ENCODE measurements around the gene RABL6.
"Not testable (repeated sequence)": the region's sequence is repeated elsewhere in the genome, so short reads cannot be mapped to it uniquely, and the experiment has no call there.

The RABL6 gene

DNA sequence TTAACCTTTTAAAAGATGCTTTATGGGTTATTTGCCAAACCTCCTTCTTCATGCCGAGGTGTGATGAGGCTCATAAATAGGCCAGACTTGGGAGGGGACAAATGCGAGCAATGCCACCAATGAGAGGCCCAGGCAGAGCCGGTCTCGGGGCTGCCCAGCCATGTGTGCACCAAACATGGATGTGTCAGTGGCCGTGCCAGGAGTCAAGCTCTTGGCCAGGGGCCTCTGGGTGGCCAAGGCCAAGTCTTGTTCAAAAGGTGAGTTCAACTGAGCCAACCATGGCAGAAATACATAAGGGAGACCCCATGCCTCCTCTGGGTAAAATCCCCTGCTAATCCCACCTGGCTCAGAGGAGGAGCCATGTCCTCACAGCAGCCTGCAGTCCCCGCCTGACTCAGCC, 32.6 kb upstream of the RABL6 start:
- no peak for DNase-seq

DNA sequence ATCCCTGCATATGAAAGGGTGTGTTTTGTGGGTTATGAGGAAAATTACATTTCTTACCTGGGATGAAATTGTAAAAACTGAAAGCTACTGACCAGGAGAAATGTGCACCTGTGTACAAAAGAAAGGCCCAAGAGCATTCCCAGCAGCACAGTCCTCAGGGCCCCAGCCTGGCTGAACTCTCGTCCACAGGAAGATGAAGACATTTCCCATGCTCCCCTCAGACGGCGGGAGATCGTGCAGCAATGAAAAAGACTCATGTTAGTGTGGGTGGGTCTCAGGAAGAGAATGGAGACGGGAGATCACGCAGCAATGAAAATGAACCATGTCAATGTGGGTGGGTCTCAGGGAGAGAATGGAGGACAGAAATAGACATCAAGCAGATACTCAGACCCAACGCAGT, 30.8 kb upstream of the RABL6 start:
- DNase-seq, result no peak

DNA sequence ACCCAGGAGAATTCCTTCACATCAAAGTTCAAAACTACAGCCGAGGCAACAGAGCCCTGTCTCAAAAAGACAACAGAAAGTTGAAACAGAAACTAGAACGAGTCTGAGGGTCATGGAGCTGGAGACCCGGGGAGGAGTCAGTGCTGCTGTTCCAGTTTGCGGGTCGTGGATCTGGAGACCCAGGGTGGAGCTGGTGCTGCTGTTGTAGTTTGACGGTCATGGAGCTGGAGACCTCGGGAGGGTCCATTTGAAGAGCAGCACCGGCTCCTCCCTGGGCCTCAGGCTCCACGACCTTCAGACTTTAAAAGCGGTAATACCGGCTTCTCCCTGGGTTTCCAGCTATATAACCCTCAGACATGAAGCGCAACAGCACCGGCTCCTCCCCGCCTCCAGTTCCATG, 30.4 kb upstream of the RABL6 start:
- DNase-seq, result no peak

DNA sequence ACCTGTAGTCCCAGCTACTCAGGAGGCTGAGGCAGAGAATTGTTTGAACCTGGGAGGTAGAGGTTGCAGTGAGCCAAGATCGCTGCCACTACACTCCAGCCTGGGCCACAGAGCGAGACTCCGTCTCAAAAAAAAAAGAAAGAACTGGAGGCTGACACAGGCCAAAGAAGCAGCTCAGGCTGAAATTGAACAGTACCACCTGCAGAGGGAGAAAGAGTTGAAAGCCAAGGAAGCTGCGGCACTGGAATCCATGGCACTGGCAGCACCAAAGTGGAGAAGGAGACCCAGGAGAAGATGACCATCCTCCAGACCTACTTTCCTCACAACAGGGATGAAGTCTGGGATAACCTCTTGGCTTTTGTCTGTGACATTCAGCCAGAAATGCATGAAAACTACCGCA, 27.9 kb upstream of the RABL6 start:
- no peak for DNase-seq

DNA sequence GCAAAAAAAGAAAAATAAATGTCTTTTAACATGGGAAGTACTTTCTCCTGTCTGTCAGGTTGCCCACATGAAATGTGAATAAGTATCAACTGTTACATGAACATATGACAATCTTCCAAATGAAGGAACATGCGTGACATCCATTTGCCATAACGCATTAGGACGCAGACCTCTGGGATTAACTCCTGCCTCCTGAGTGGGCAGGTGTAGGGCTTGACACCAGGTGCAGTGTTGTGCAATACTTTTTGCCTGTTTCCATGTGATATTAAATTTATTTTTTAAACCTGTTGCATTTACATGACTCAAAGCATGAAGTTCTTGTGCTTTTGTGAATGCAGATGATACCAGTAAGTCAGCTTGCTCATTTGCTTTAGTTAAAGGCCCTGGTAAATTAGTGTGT, 25.3 kb upstream of the RABL6 start:
- no peak for DNase-seq

DNA sequence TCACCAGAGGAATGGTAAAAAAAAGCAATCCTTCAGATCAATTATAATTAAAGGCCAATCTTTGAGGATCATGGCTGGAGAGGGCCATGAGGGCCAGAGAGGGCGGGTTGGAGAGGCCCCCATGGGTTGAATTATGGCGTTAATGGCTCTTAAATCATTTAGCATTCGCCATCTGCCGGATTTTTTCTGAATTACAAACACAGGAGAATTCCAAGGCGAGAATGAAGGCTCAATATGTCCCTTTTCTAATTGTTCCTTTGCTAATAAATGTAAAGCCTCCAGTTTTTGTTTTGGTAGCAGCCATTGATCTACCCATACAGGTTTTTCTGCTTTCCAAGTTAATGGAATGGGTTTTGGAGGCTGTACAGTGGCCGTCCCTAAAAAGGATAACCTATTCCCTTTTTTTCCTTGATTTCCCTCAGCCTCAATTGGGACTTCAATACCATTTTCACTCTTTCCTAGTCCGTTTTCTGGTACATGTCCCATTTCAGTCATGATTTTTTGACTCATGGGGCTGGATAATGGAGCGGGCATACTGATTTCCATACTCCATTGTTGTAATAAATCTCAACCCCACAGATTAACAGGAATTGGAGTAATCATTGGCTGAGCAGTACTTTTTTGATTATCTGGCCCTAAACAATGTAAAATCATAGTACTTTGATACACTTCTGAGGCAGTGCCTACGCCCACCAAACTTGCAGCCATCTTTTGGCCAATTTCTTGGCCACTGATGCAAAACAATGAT, 23.3 kb upstream of the RABL6 start:
- DNase-seq, result no peak

DNA sequence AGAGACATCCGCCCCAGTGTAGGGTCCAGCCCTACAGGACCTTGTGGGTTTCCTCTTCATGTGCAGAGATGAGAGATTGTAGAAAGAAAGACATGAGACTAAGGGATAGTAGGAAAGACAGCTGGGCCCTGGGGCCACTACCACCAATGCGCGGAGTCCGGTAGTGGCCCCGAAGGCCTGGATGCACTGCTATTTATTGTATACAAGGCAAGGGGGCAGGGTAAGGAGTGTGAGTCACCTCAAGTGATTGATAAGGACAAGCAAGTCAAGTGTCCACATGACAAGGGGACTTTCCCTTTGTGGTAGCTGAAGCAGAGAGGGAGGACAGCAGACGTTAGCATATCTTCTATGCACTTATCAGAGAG, 22.8 kb upstream of the RABL6 start:
- DNase-seq, result no peak

DNA sequence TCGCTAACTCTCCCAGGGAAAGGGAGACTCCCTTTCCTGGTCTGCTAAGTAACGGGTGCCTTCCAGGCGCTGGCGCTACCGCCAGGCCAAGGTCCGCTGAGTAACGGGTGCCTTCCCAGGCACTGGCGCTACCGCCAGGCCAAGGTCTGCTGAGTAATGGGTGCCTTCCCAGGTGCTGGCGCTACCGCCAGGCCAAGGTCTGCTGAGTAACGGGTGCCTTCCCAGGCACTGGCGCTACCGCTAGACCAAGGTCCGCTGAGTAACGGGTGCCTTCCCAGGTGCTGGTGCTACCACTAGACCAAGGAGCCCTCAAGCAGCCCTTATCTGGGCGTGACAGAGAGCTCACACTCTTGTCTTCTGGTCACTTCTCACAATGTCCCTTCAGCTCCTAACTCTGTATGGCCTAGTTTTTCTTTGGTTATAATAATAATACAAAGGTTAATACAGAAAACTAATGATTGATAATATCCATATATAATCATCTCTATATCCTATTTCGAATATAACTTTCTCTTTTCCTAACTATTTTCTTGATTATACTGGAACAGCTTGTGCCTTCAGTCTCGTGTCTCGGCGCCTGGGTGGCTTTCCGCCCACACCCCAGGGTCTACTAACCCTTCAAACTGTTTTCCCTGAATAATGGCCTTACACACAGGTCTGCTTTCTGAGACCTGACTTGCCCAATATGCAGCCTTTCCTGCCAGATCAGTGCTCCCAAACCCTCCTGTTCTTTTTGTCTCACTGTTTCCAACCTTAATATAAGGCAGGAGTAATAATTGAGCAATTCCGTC, 22.0 kb upstream of the RABL6 start:
- DNase-seq, result not testable (repeated sequence)

DNA sequence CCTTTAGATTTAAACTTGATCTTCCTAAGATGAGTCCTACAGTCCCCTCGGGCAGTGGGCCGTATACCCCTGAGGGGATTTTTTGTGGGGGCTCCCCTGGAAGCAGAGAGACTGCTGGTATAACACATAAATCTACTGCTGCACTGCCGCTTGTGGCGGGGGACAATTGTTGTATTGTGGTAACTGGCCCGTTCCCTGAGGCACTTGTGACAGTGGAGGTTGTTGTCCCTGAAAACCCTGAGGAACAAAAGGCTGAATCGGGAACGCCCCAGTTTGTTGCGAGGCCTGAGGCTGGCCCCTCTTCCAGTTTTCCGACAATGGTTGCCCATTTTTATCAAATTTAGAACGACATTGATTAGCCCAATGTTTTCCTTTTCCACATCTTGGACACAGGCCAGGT, 21.3 kb upstream of the RABL6 start:
- DNase-seq, result no peak

DNA sequence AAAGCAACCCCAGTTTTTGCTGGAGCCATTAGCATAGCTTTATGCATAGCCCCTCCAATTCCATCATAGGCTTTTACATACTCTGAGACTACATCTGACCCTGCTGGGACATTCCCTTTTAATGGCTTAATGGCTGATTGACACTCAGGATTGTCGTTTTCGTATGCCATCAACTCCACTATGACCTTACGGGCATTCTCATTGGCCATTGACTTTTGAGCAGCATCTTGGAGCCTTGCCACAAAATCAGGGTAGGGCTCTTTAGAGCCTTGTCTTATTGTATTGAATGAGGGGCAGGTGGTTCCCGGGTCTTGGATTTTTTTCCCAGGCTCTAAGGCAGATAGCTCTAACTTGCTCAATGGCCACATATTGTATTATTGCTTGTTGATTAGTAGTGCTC, 20.8 kb upstream of the RABL6 start:
- DNase-seq, result not testable (repeated sequence)

DNA sequence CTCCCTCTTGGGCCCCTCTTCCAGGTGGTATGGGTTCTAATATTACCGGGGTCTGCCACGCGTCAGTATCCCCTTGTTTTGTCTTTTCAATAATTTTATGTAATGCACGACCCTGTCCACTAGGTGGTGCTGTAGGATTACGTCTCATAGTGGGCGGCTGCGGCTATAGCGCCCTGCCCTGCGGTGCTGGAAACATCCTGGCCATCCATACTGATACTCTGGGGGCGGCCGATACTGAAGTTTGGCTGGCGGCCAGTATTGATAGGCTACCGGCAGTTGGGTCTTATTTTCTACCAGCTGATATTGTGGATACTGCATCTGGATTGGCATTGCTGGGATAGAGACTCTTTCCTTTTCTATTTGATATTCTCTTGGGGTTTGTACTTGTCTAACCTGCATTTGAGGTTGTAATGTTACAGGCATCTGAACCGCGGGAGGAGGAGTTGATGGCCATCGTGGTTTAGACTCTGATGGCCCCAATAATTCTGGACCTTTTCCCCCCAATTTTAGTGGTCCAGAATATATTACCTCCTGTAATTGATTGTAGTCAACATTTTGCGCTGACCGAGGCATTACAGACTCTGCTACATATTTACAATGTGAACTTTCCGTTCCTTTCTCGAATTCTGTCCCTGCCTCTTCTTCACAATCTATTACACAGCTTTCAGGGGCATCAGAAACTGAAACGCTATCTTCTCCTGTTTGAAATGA, 19.9 kb upstream of the RABL6 start:
- DNase-seq, result peak; percentile 78

DNA sequence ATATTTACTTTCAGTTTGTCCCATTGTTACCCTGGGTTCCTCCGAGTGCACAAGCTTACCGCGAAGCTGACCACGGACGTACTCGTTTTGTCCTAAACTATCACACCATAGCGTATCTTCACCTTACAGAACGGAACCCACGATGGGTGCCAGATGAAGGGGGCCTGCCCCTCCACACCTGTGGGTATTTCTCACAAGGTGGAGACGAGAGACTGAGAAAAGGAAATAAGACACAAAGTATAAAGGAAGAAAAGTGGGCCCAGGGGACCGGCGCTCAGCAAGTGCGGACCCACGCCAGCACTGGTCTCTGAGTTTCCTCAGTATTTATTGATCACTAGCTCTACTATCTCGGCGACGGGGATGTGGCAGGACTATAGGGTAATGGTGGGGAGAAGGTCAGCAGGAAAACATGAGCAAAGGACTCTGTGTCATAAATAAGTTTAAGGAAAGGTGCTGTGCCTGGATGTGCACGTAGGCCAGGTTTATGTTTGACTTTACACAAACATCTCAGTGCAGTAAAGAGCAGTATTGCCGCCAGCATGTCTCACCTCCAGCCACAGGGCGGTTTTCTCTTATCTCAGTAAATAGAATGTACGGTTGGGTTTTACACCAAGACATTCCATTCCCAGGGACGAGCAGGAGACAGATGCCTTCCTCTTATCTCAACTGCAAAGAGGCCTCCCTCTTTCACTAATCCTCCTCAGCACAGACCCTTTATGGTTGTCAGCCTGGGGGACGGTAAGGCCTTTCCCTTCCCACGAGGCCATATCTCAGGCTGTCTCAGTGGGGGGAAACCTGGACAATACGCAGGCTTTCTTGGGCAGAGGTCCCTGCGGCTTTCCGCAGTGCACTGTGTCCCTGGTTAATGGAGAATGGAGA, 18.9 kb upstream of the RABL6 start:
- DNase-seq, result not testable (repeated sequence)

DNA sequence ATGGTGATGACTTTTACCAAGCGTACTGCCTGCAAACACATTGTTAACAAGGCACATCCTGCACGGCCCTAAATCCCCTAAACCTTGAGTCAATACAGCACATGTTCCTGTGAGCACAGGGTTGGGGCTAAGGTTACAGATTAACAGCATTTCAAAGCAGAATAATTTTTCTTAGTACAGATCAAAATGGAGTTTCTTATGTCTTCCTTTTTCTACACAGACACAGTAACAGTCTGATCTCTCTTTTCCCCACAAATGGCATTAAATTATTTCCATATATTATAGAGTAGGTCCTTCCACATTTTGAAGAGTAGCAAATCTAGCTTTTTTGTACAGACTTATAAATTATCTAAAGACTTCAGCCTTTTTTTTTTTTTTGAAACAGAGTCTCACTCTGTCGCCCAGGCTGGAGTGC, 18.2 kb upstream of the RABL6 start:
- DNase-seq, result no peak

DNA sequence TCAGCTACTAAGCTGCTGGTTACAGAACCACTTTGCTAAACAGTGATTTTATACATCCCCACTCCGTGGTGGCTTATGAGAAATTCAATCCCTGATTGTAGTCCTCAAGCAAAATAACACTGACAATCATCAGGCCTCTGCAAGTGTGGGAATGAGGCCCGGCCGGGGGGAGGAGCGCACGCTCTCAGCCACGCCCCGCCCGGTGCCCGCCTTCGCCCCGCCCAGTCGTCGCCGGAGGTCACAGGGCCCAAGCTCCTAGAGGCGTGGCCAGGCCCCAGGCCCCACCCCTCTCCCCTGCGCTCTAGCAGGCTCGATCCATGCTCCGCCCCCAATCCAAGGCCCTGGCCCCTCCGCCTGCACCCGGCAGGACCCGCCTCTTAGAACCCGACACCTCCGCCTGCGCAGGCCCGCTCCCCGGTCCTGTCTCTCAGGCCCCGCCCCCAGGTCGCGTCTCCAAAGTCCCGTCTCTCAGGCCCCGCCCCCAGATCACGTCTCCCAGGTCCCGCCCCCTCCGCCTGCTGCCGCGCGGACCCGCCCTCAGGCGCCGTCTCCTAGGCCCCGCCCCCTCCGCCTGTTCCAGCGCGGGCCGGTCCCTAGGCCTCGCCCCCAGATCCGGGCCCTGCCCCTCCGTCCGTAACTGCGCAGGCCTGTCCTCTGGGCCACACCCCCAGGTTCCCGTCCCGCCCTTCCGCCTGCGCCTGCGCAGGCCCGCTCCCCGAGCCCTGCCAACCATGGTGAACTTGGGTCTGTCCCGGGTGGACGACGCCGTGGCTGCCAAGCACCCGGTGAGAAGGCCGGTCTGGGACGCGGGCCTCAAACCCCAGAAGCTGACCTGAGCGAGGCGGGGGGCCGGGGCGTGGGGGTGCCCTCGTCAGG, 16.9 kb upstream of the RABL6 start, which contains the start of gene TMEM141:
Gene TMEM141, plus strand, starts transcription at position 705 of the 876 bp plus-strand sequence. Its CDS starts 27 bp downstream, at position 732.
- peak; percentile 100 for DNase-seq

DNA sequence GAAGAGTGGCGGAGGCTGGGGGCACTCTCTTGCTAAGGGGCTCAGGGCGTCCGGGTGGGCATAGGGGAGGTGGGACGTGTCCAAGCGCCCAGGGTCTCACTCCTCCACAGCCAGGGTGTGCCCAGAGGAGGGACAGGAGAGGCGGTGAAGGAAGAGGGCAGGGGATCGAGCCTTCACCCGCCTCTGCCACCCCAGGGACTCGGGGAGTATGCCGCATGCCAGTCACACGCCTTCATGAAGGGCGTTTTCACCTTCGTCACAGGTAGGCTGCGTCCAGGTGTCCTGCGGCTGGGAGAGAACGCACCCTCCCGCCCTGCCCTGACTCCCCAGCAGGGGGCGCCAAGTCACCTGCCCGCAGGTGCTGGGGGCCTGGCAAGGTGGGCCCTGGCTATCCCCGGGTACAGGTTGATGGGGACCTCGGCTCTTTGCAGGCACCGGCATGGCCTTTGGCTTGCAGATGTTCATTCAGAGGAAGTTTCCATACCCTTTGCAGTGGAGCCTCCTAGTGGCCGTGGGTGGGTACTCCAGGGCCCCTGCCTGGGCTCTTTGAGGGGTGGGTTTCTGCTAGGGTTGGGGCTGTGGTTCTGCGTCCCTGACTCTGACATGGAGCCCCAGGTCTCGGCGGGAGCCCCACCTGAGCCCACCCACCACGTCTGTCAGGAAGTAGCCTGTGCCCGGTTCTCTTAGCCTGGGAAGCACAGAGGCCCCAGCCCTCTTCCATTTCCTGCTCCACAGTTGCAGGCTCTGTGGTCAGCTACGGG, 16.1 kb upstream of the RABL6 start:
- peak; percentile 70 for DNase-seq

DNA sequence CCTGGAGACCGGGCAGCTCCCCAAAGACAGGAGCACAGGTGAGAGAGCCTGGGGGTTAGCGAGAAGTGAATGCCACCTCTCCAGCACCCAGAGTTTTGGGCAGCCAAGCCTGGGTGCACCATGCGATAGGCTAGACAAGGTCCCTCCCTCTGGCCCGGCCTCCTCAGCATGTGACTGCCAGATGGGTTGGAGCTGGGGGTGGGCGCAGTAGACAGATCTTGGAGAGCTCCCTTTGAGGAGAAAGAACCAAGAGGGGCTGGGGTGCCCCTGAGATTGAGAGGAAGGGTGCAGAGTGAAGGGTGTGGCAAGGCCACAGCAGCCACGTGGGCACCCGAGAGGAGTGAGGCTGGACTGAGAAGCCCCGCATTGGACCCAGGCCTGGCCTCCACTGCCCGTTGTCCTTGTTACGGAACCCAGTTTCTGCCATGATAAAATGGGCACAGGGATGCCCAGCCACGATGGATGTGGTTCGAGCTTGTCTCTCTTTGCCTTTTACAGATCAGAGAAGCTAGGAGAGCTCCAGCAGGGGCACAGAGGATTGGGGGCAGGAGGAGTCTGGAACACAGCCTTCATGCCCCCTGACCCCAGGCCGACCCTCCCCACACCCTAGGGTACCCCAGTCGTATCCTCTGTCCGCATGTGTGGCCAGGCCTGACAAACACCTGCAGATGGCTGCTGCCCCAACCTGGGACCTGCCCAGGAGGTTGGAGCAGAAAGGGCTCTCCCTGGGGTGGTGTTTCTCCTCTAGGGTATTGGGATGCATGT, 15.2 kb upstream of the RABL6 start:
- no peak for DNase-seq

DNA sequence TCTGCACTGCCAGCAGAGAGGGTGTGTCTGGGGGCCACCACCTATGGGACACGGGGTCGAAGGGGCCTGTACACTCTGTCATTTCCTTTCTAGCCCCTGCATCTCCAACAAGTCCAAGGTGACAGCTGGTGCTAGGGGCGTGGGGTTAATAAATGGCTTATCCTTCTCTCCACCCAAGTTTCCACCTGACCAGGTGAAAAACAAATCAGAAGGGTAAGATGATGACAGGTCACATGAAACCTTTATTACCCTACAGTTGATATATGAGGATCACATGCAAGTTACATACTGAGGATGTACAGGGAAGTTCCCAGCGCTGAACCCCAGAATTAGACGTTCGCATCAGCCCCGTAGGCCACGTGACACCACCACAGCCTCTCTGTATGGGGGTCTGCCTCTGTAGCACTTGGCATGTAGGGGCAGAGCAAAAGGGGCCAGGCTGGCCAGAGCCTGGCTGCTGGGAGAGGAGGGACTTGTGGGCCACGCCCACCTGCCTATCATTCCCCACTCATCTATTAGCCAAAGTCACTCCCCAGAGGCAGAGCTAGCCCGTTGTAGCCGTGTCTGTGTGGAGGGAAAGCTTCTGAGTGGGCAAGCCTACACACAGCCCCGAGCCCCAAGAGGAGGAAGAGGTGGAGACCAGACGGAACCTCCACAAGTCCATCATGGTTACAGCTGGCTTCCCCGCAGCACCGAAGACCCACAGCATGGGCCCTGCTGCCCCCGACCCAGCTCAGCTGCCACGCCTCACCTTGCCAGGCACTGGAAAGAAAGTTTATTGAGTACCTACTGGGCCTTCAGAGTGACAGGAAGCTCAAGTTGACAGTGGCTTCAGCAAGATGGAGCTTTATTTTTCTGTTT, 14.4 kb upstream of the RABL6 start:
- DNase-seq, result no peak

DNA sequence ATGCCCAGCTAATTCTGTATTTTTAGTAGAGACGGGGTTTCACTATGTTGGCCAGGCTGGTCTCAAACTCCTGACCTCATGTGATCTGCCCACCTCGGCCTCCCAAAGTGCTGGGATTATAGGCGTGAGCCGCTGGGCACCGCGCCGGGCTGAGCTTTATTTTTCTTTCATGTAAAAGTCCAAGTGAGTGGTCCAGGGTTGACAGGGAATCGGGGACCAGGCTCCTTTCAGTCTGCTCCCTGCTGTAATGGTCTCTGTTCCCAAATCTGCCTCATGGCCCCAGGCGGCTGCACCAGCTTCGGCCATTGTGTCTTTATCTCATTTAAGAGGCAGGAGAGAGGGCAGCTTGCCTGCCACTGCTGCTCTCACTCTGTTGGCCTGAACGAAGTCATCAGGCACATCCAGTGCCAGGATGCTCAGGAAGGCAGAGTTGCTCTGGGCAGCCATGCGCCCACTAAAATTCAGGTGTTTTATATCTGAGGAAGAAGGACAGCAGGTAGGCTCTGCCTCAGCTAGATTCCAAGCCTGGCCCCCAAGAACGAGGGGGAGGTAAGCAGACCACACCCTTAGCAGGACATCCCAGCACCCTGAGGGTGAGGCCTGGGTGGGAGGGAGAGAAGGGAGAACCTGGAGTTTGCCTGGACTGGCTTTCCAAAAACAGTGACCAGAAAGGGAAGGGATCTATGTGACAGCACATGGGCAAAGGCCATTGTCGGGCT, 13.3 kb upstream of the RABL6 start:
- DNase-seq, result no peak

Data from femur (tissue), 1 donor.